B cell (primary cell): ENCODE data around the gene VSTM2B. TPM values are rescaled to one million over a fixed set of nuclear protein-coding genes. Genes with fewer than 3 reads are reported as not detected.

ENCODE experiments used
- ATAC-seq: fragments of 200-7000 bp; cut with Tn5 transposase; one replicate; pipeline ENCODE4 v1.10.0; 2021; ENCODE audit warnings: low read depth, mild to moderate bottlenecking, moderate number of reproducible peaks, moderate library complexity
- CTCF ChIA-PET: fragments of 350-600 bp; sonication (Branson Sonifier 250); formaldehyde crosslinking; loops from one replicate; lab custom pipeline; 2021; ENCODE audit warnings: antibody characterized with exemption, inconsistent platforms; lab: Charles Lee
- POLR2A ChIA-PET: fragments of 350-600 bp; sonication (Branson Sonifier 250); formaldehyde crosslinking; loops from one replicate; lab custom pipeline; 2021; ENCODE audit warnings: antibody characterized with exemption; lab: Charles Lee
- DNase-seq: peaks from one replicate; pipeline ENCODE4 v3.0.0; 2013
- H2AFZ ChIP-seq: 2 replicates; pipeline ENCODE4 v1.6.1; 2012; ENCODE audit warnings: mild to moderate bottlenecking, low read depth, low read length; ENCODE audit not compliant: insufficient read depth, poor library complexity, severe bottlenecking
- H3K27ac ChIP-seq, 2 donors: 1 replicate in 1 of 2; 2 replicates in 1 of 2; pipeline ENCODE4 v1.5.1; 2012 to 2013; ENCODE audit warnings: low read length in 2 of 2, mild to moderate bottlenecking in 2 of 2, moderate library complexity in 1 of 2
- H3K27me3 ChIP-seq, 4 experiments: fragments of 200-600 bp in 1 of 4; sonication (generic) in 1 of 4; replicated peaks in 1 of 4; 1 replicate in 2 of 4; 2 replicates in 2 of 4; pipeline versions ENCODE4 v1.6.1 to v1.7.0; 2013 to 2016; ENCODE audit warnings: low read length in 3 of 4, mild to moderate bottlenecking in 2 of 4, mixed read lengths in 1 of 4, moderate library complexity in 1 of 4; ENCODE audit not compliant: insufficient read depth in 4 of 4, control insufficient read depth in 3 of 4; ENCODE audit errors: control extremely low read depth in 1 of 4
- H3K36me3 ChIP-seq, 2 experiments: replicated peaks in 1 of 2; 1 replicate in 1 of 2; 2 replicates in 1 of 2; pipeline versions ENCODE4 v1.6.1 to v1.7.1; 2013; ENCODE audit warnings: low read length in 1 of 2; ENCODE audit not compliant: insufficient read depth in 2 of 2, control insufficient read depth in 1 of 2; ENCODE audit errors: control extremely low read depth in 1 of 2, extremely low read depth in 1 of 2
- H3K4me1 ChIP-seq, 2 donors: fragments of 200-600 bp in 1 of 2; sonication (generic) in 1 of 2; 1 replicate in 1 of 2; 2 replicates in 1 of 2; pipeline versions ENCODE4 v1.5.1 to v1.6.1; 2013 to 2017; ENCODE audit warnings: low read length in 2 of 2; ENCODE audit not compliant: control insufficient read depth in 2 of 2, insufficient read depth in 2 of 2
- H3K4me2 ChIP-seq: replicated peaks from 2 replicates; pipeline ENCODE3; 2012; ENCODE audit warnings: mild to moderate bottlenecking, low read depth, low read length; ENCODE audit not compliant: poor library complexity, severe bottlenecking
- H3K4me3 ChIP-seq, 5 experiments: fragments of 200-600 bp in 1 of 5; sonication (generic) in 1 of 5; 1 replicate in 3 of 5; 2 replicates in 2 of 5; pipeline versions ENCODE4 v1.5.1 to v1.7.0; 2011 to 2016; ENCODE audit warnings: low read length in 4 of 5, mild to moderate bottlenecking in 4 of 5, low read depth in 2 of 5, control low read depth in 1 of 5, moderate library complexity in 1 of 5; ENCODE audit not compliant: insufficient read depth in 1 of 5; ENCODE audit errors: control extremely low read depth in 1 of 5, extremely low read depth in 1 of 5
- H3K79me2 ChIP-seq: fragments of 200-600 bp; sonication (generic); one replicate; pipeline ENCODE4 v1.6.0; 2016; ENCODE audit warnings: low read length; ENCODE audit not compliant: control insufficient read depth, insufficient read depth
- H3K9ac ChIP-seq: fragments of 200-600 bp; sonication (generic); 2 replicates; pipeline ENCODE4 v1.6.1; 2017; ENCODE audit warnings: mild to moderate bottlenecking, low read length, moderate library complexity
- H3K9me3 ChIP-seq, 3 donors: one replicate each; pipeline versions ENCODE4 v1.6.1 to v1.7.1; 2013; ENCODE audit warnings: low read length in 2 of 3; ENCODE audit not compliant: control insufficient read depth in 2 of 3, insufficient read depth in 1 of 3; ENCODE audit errors: control extremely low read depth in 1 of 3
- H4K20me1 ChIP-seq: 2 replicates; pipeline ENCODE4 v1.6.0; 2012; ENCODE audit warnings: mild to moderate bottlenecking, low read length; ENCODE audit not compliant: insufficient read depth, control insufficient read depth, poor library complexity, severe bottlenecking
- H3K27ac Mint-ChIP-seq: one replicate; pipeline ENCODE4 v1.8.0; 2021; ENCODE audit warnings: mixed read lengths
- H3K27me3 Mint-ChIP-seq: one replicate; pipeline ENCODE4 v1.8.0; 2021; ENCODE audit warnings: mixed read lengths
- H3K4me1 Mint-ChIP-seq: one replicate; pipeline ENCODE4 v1.8.0; 2021; ENCODE audit warnings: mixed read lengths
- H3K4me3 Mint-ChIP-seq: one replicate; pipeline ENCODE4 v1.8.0; 2021; ENCODE audit warnings: mixed read lengths
- H3K9me3 Mint-ChIP-seq: one replicate; pipeline ENCODE4 v1.8.0; 2022; ENCODE audit warnings: mixed read lengths; ENCODE audit not compliant: insufficient read depth
- CTCF ChIP-seq: fragments of 200-600 bp; IDR thresholded peaks from one replicate; pipeline ENCODE4 v1.8.0; 2022; ENCODE audit warnings: antibody characterized with exemption, mild to moderate bottlenecking
- EZH2 ChIP-seq: IDR thresholded peaks from 2 replicates; pipeline ENCODE4 v1.6.1; 2012; ENCODE audit warnings: borderline replicate concordance, low read depth, mild to moderate bottlenecking, moderate library complexity, low read length; ENCODE audit not compliant: insufficient read depth, poor library complexity, severe bottlenecking
- WGBS: methylation state at CpG from one replicate; pipeline ENCODE4 v1.1.5; 2013; ENCODE audit warnings: missing lambda C conversion rate; ENCODE audit not compliant: insufficient coverage; 5-methylcytosine and 5-hydroxymethylcytosine counted together
- intact Hi-C: fragments of 100-400 bp; cut with micrococcal nuclease; formaldehyde crosslinking; loops from one replicate; pipeline ENCODE4 v1.10.0; 2022
- polyA plus RNA-seq: library from polyadenylated mRNA; depleted of rRNA; stranded (reverse); fragments of >200 nt; gene quantifications from 2 replicates; pipeline ENCODE4 v1.2.3, GENCODE V29; 2012
- total RNA-seq, 2 donors: library from RNA; stranded (reverse); fragments of 120-200 nt in 1 of 2; gene quantifications; 1 replicate in 1 of 2; 2 replicates in 1 of 2; pipeline versions ENCODE4 v1.2.3 to v1.2.4, GENCODE V29; 2013 to 2022

VSTM2B gene
- total and polyA plus RNA-seq, 2 donors (not counting 1 experiment from before 2014, with no cell fraction given) = not detected

GRCh38 chr19:29477831-29478577, 47.8 kb upstream of the VSTM2B start:
- Histone ChIP-seq H3K79me2 (no peaks in the 10 kb centered on the region), H2AFZ (no peak overlapping the region), H3K27ac (no peak overlapping the region), H3K27me3 (peaks cover 0 to 3% (median 0%) of the 10 kb centered on the region in 4 experiments), H3K36me3 (no peaks in the 10 kb centered on the region), H3K4me3 (no peak overlapping the region), H3K9me3 (peaks cover 0 to 33% (median 14%) of the 10 kb centered on the region in 3 donors), H3K4me2 (no peak overlapping the region), H3K4me1 (no peaks in the 10 kb centered on the region), H3K9ac (no peak overlapping the region), H4K20me1 (no peaks in the 10 kb centered on the region)
- intact Hi-C loops = no loop called here
- ChIA-PET POLR2A (no interaction called here), CTCF (no interaction called here)
- TF ChIP-seq CTCF (no peak), EZH2 (no peak)
- H3K9me3 Mint-ChIP-seq = peaks cover 9% of the 10 kb centered on the region
- WGBS = 87% methylated on average over 14 of the region's 16 CpGs
- no peak overlapping the region for H3K27ac Mint-ChIP-seq
- DNase-seq (no peak), ATAC-seq (no peak)
- no peak overlapping the region for H3K4me3 Mint-ChIP-seq
- no peaks in the 10 kb centered on the region for H3K4me1 Mint-ChIP-seq
- H3K27me3 Mint-ChIP-seq = peaks cover 5% of the 10 kb centered on the region
